HG03045 (cell line): ENCODE measurements around the gene HOXB6.

ENCODE experiments used
- ATAC-seq: cut with Tn5 transposase; IDR thresholded peaks from one replicate; pipeline ENCODE4 v1.9.1; 2021; ENCODE audit warnings: mild to moderate bottlenecking, moderate library complexity; ENCODE audit not compliant: unreplicated experiment

The HOXB6 gene

DNA sequence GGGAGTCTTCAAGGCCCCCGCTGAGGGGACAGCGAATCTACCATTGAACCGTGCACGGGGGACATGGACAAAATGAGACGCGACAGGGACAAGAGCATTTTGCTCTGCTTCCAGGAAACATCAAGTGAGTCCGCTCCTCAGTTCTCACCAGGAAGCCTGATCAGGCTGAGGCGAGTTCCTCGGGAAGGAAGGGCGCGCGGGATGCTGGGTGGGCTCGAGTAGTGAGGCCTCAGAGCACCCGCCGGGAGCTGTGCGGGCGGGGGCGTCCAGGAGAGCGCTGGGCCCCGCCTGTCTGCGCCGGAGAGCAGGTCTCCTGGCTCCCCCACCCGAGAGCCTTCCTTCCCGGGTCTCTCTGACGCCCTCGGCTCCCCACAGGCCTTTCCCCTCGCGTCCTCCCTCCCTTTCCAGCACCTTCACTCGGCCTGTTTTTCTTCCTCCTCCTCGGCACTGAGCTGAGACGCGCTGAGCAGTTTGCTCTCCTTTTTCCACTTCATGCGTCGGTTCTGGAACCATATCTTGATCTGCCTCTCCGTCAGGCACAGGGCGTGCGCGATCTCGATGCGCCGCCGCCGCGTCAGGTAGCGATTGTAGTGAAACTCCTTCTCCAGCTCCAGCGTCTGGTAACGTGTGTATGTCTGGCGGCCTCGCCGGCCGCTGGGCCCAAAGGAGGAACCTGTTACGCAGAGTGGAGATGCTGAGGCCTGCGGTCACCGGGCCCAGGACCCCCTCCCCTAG is 8.6 kb downstream of the HOXB6 start:
- no peak for ATAC-seq

DNA sequence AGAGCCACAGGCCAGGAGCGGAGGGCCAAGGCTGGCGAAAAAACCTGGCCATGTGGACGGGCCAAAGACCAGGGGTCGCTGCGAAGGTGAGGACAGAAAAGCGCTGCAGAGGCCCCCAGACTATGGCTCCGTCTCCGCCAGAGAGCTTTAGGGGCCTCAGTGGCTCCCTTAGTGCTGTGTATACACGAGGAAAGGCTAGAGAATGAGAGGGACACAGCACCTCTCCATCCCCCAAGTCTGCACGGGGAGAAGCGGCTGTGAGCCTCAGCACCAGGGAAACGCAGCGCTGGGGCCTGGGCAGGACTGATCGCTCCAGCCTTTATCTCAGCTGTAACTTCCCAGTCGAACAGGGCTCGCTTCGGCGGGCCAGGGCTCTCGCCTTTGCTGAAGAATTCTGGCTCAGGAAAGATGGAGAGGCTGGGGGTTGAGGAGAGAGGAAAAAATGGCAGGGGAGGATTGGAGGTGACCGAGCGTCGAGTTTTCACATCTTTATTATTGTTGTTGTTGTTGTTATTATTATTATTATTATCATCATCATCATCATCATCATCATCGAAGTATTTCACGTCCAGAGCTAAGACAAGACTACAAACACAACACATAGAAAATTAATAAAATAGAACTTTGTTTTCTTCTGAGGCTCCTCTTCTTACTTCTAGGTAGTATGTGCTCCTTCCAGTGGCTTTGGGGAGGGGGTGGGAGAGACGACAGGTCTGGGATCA is 9.3 kb downstream of the HOXB6 start:
- ATAC-seq: no peak

GRCh38 chr17:48594538-48595277 is 10.1 kb downstream of the HOXB6 start:
- ATAC-seq: no peak

DNA sequence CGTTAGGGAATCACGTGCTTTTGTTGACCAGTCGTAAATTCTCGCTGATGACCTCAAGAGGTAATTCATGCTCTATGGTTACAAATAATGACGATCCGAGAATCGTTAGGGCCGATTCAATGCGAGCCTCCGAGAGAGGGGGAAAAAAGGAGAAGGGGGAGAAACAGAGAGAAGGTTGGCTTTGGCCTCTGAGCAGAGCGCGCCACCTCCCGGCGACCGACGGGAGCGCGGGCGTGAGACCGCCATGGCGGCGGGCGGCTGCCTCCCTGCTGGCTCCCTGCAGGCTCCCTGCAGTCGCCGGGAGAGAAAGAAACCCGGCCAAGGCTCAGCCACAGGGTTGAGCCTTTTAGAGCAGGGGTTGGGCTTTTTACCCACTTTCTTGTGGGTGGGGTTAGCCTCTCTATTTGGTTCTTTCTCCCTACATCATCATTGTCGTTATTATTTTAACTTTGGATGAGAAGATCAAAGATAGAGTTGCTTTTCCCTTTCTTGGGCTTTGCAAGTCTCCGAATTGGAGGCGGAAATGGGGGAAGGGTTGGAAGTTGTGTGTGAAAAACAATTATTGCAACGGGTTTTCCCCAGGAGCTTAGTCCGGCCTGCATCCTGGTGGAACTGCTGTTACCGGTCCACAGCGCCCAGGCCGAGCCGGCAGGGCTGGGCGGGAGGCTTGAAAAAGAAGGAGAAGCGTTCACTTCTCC is 10.8 kb downstream of the HOXB6 start:
- ATAC-seq: no peak

GRCh38 chr17:48593126-48593829 is 11.5 kb downstream of the HOXB6 start, which contains the start of gene HOXB5:
TSS of gene HOXB5 (minus strand) at chr17:48593779. CDS start at chr17:48593682, 97 bp downstream.
- no peak for ATAC-seq

DNA sequence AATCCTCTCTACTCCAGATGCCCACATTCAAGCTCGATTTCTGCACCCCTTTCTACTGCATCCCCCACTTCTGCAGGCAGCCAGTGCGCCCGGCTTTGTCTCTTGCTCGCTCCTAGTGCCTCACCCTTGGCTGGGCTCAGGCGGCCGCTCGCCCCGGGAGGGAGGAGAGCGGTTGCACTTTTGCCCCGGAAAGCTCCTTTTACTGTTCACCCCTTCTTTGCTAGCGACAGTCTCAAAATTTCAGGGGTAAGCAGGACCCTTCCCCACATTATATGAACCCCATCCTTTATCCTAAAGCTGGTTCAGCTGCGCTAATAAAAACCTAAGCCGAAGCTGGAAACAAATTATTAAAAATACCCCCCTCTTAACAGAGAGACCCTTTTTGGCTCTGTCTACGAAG is 12.2 kb downstream of the HOXB6 start:
- ATAC-seq: no peak

- no peak for ATAC-seq
Observed at GRCh38 chr17:48592057-48592514, 12.7 kb downstream of the HOXB6 start.

GRCh38 chr17:48591255-48592056 is 13.3 kb downstream of the HOXB6 start:
- no peak for ATAC-seq

- no peak for ATAC-seq
Observed at GRCh38 chr17:48590607-48591161, 14.1 kb downstream of the HOXB6 start.

- ATAC-seq: no peak
Observed at GRCh38 chr17:48589831-48590606, 14.8 kb downstream of the HOXB6 start, which contains the start of gene HOXB3. TSS of gene HOXB3 (minus strand) at chr17:48590241. CDS start at chr17:48552474, 37,767 bp downstream.

- ATAC-seq: no peak
Observed at GRCh38 chr17:48589060-48589830, 15.5 kb downstream of the HOXB6 start.

DNA sequence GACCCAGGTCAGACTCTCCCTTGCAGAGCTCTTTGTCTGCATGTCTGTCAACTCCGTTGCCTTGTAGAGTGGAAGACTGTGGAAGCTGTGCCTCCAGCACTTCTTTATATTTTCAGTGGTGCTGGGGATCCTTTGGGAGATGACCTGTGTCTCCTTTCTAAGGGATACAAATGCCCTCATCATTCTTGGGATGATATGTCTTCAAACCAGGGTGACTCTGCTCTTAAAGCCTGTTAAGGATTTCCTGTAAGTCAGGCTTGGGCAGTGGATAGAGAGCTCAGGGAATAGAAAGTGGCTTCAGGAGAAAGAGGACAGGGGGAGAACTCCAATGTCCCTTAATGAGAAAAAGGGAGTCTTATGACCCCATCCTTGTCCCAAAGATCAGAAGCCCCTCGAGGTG is 16.3 kb downstream of the HOXB6 start:
- no peak for ATAC-seq

DNA sequence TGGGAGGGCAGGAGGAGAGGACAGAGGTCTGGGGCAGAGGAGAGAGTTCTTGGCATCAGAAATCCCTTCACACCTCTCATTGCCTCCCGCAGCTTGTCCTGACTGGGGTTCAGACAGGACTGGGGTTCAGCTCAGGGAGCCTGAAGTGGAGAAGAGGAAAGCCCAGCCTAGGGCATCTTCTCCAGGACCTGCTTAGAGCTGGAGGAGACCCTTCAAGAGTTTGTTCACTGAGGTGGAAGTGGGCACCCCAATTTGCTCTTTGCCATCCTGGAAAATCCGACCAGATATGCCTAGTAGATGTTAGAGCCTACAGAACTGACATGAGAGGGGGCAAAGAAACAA is 16.7 kb downstream of the HOXB6 start:
- ATAC-seq: no peak

- ATAC-seq: no peak
Observed at GRCh38 chr17:48587276-48588073, 17.3 kb downstream of the HOXB6 start.

GRCh38 chr17:48586355-48587258 is 18.2 kb downstream of the HOXB6 start:
- ATAC-seq: no peak

DNA sequence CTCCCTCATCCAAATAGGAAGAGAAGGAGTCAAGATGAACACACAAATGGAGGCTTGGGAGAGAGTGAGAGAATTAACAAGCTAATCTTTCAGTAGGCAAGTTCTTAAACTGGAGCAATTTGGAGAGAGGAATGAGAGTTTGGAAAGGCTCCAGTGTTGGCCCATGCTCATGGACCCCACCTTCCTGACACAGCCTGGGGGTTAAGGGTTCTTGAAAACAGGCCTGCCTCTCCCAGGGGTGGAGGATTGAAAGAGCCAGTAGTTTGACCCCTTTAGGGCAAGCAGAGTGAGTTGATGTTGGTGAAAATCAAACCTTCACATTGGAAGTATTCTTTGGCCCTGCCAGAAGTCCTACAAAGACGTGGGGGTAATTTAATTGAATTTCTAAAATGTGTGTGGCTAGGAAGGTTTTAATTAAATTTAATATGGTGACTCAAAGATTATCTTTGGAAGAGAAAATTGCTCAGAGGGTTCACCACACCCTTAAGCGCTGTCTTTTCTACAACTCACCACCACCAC is 20.5 kb downstream of the HOXB6 start:
- no peak for ATAC-seq
